Activated naive CD8-positive, alpha-beta T cell treated with anti-CD3 and anti-CD28 coated beads for 36 hours (primary cell): ENCODE data around the gene FAM241B. TPM values are rescaled to one million over a fixed set of nuclear protein-coding genes. Genes with fewer than 3 reads are reported as not detected.
A peak's percentile ranks its signal among the peaks of the same experiment; 100 is the strongest.

Source experiments
- DNase-seq: peaks from one replicate; pipeline ENCODE4 v3.0.0; 2021
- H3K27ac Mint-ChIP-seq: one replicate; pipeline ENCODE4 v1.8.0; 2022; ENCODE audit warnings: mild to moderate bottlenecking, moderate library complexity, mixed read lengths
- H3K27me3 Mint-ChIP-seq: one replicate; pipeline ENCODE4 v1.8.0; 2022; ENCODE audit warnings: mild to moderate bottlenecking, mixed read lengths
- H3K36me3 Mint-ChIP-seq: one replicate; pipeline ENCODE4 v1.8.0; 2021; ENCODE audit warnings: mild to moderate bottlenecking, mixed read lengths
- H3K4me1 Mint-ChIP-seq: one replicate; pipeline ENCODE4 v1.8.0; 2021; ENCODE audit warnings: mixed read lengths
- H3K4me3 Mint-ChIP-seq: one replicate; pipeline ENCODE4 v1.8.0; 2022; ENCODE audit warnings: mild to moderate bottlenecking, moderate library complexity, mixed read lengths
- H3K9me3 Mint-ChIP-seq: one replicate; pipeline ENCODE4 v1.8.0; 2022; ENCODE audit warnings: mixed read lengths
- total RNA-seq, 2 experiments: library from RNA; stranded (reverse); gene quantifications; one replicate each; pipeline ENCODE4 v1.2.3, GENCODE V29; 2021

FAM241B gene, protein sequence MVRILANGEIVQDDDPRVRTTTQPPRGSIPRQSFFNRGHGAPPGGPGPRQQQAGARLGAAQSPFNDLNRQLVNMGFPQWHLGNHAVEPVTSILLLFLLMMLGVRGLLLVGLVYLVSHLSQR
- 1 to 10 TPM; 9.9 TPM for total RNA-seq

DNA sequence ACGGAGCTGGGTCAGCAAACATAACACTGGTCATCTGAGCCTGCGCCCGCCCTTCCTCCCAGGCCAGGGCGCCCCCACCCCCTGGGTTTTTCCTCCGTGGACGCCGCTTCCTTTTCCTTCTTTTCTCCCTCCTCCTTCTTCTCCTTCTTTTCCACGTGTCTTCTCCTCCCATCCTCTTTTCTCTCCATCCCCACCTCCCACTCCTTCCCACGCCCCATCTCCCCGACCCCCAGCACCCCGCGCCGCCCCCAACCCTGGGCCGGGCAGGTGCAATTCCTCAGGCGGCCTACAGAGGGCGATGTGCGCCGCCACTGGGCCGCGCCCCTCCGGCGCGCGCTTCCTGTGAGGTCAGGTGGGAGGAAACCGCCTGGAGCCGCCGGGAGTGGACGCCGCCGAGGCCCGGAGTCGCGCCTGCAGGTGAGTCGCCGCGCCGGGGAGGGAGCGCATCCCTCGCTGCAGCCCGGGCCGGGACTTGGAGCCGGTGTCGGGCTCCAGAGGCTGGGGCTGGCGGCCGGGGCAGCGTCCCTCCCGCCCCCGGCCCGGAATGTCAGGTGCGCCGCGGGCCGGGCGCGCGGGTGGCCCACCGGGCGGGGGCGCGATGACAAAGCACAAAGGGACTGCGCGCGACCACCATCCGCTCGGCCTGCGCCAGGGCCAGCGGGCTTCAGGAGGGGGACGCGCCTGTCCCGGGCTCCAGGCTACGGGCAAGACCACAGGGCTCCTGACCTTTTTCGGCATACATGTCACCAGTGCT is at the start of gene FAM241B:
FAM241B (plus strand) TSS at position 351 of the 754 bp plus-strand sequence. CDS start 1,497 bp downstream, outside the sequence.
- peak; percentile 81 for DNase-seq
- H3K27me3 Mint-ChIP-seq, result no peaks in the 10 kb centered on the region
- H3K9me3 Mint-ChIP-seq, result peaks cover 5% of the 10 kb centered on the region
- H3K27ac Mint-ChIP-seq, result no peak within 1 kb of the TSS
- H3K4me1 Mint-ChIP-seq, result peaks cover 7% of the 10 kb centered on the region
- H3K36me3 Mint-ChIP-seq, result peaks cover 2% of the 10 kb centered on the region
- peak within 1 kb of the TSS; percentile 75 for H3K4me3 Mint-ChIP-seq

DNA sequence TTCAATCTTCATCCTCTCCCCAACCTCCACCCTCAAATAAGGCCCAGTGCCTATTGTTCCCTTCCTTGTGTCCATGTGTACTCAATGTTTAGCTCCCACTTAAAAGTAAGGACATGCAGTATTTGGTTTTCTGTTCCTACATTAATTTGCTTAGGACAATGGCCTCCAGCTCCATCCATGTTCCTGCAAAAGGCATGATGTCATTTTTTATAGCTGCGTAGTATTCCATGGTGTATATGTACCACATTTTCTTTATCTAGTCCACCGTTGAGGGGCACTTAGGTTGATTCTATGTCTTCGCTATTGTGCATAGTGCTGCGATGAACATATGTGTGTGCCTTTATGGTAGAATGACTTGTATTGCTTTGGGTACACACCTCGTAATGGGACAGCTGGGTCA is 49.6 kb upstream of the FAM241B start:
- no peaks in the 10 kb centered on the region for H3K4me1 Mint-ChIP-seq
- peaks cover 51% of the 10 kb centered on the region for H3K27me3 Mint-ChIP-seq
- no peak for DNase-seq
- no peak overlapping the region for H3K4me3 Mint-ChIP-seq
- no peak overlapping the region for H3K27ac Mint-ChIP-seq
- no peaks in the 10 kb centered on the region for H3K9me3 Mint-ChIP-seq
- H3K36me3 Mint-ChIP-seq, result no peaks in the 10 kb centered on the region

DNA sequence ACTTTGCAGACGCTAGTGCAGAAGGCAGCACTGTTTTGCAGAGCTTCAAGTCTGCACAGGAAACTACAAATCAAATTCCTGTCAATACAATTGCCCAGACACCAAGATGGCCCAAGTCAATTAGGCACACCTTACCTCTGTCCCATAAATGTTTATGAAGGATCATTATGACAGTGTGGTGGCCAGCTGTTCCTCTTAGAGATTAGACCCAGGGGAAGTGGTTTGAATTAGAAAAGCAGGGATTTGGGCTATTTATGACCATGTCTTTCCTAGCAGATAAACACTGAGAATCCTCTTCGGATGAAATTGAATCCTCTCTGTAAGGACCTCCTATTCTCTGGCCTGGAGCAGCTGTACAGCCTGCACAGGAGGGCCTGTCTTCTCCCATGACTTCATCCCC is 46.9 kb upstream of the FAM241B start:
- Mint-ChIP-seq H3K9me3 (no peaks in the 10 kb centered on the region), H3K4me1 (peaks cover 2% of the 10 kb centered on the region), H3K27ac (no peak overlapping the region), H3K27me3 (peaks cover 25% of the 10 kb centered on the region), H3K4me3 (no peak overlapping the region), H3K36me3 (no peaks in the 10 kb centered on the region)
- DNase-seq, result no peak

DNA sequence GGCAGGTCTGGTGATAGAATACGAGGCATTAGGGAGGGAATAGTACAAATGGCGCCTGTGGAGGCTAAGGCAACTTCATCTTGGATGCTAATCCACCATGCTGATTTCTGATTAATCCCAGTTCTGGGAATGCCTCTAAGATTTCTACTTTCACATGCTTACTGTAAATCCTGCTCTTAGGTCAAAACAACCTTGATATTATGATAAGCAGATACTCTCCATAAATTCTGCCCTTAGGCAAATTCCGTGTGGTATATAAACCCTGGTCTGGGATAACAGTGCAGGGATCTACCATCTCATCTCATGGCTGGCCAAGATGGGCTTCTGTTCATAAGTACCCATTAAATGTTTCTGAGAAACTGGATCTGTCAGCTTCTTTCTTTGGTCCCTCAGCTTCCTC is 45.4 kb upstream of the FAM241B start:
- Mint-ChIP-seq H3K36me3 (no peaks in the 10 kb centered on the region), H3K4me1 (peaks cover 11% of the 10 kb centered on the region), H3K9me3 (no peaks in the 10 kb centered on the region), H3K27ac (no peak overlapping the region), H3K4me3 (no peak overlapping the region), H3K27me3 (peaks cover 10% of the 10 kb centered on the region)
- no peak for DNase-seq

DNA sequence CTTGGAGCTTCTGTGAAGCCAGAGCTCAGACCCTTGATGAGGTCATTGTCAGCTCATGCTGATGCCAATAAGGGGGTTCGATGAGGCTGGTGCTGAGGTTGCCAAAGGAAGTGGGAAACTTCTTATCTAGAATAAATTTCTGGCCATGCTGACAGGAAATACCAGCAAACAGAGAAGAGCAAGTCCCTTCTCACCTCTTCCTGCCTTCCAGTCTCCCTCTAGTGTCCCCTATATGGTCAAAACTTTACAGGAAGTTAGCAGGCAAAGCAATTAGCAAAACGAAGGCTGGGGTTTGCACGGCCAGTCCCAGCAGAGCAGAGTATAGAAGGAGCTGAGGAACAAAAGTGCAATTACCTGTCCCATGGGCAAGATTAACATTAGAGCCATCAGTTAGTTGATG is 41.7 kb upstream of the FAM241B start:
- H3K36me3 Mint-ChIP-seq, result no peaks in the 10 kb centered on the region
- H3K9me3 Mint-ChIP-seq, result no peaks in the 10 kb centered on the region
- DNase-seq, result no peak
- H3K4me3 Mint-ChIP-seq, result no peak overlapping the region
- H3K4me1 Mint-ChIP-seq, result peaks cover 11% of the 10 kb centered on the region
- no peaks in the 10 kb centered on the region for H3K27me3 Mint-ChIP-seq
- no peak overlapping the region for H3K27ac Mint-ChIP-seq

DNA sequence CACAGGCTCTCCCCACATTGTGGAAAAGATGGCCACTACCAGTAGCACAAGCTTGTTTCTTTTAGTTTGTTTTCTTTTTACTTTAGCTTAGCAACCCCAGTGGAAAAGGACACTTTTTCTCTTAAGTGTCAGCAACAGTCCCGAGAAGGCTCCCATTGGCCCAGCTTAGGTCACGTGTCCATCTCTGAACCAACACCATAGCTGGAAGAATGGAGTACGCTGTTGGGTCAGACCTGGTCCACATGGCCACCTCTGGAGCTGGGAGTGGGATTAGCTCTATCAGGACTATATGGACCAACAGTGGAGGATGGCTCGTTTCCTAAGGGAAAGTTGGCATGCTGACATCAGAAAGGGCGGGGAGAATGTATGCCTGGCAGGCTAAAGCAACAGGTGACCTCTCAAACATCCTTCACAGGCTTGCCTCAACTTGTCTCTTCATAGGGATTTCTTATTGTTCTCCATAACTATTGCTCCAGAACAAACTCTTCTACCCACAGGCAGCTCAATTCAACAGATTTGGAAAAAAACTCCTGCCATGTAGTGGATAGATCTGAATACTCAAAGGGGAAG is 29.2 kb upstream of the FAM241B start:
- Mint-ChIP-seq H3K4me3 (no peak overlapping the region), H3K27me3 (peaks cover 32% of the 10 kb centered on the region), H3K9me3 (no peaks in the 10 kb centered on the region), H3K27ac (no peak overlapping the region), H3K4me1 (no peaks in the 10 kb centered on the region), H3K36me3 (no peaks in the 10 kb centered on the region)
- DNase-seq, result no peak

DNA sequence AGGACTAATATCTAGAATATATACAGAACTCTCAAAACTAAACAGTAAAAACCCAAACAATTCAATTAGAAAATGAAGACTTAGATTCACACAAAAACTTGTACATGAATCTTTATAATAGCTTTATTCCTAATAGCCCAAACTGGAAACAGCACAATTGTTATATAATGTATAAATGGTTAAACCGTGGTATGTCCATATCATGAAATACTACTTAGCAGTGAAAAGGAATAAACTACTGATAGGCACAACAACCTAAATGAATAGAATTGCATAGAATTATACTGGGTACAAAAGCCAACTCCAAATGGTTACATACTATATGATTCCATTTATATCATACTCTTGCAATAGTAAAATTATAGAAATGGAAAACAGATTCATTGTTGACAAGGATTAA is 21.0 kb upstream of the FAM241B start:
- DNase-seq, result no peak
- no peaks in the 10 kb centered on the region for H3K27me3 Mint-ChIP-seq
- no peaks in the 10 kb centered on the region for H3K4me1 Mint-ChIP-seq
- no peak overlapping the region for H3K27ac Mint-ChIP-seq
- H3K4me3 Mint-ChIP-seq, result no peak overlapping the region
- H3K36me3 Mint-ChIP-seq, result peaks cover 2% of the 10 kb centered on the region
- H3K9me3 Mint-ChIP-seq, result peaks cover 13% of the 10 kb centered on the region

DNA sequence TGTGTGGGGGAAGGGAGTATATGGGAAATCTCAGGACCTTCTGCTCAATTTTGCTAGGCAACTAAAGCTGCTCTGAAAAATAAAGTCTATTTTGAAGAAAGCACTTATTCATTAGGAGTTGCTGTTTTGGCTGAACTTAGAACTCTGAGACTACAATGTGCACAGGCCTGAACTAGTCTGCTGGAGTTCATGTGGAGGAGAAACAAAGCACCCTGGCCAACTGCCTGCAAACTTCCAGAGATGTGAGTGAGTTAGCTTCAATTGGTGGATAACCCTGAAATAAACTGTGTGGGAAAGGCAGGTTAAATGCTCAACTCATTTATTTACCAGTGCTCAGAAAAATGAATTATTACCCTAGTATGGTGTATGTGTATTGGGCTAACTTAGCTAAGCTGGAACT is 17.3 kb upstream of the FAM241B start:
- H3K9me3 Mint-ChIP-seq, result peaks cover 13% of the 10 kb centered on the region
- no peak overlapping the region for H3K27ac Mint-ChIP-seq
- no peak for DNase-seq
- peaks cover 2% of the 10 kb centered on the region for H3K36me3 Mint-ChIP-seq
- H3K27me3 Mint-ChIP-seq, result no peaks in the 10 kb centered on the region
- H3K4me1 Mint-ChIP-seq, result no peaks in the 10 kb centered on the region
- H3K4me3 Mint-ChIP-seq, result no peak overlapping the region

DNA sequence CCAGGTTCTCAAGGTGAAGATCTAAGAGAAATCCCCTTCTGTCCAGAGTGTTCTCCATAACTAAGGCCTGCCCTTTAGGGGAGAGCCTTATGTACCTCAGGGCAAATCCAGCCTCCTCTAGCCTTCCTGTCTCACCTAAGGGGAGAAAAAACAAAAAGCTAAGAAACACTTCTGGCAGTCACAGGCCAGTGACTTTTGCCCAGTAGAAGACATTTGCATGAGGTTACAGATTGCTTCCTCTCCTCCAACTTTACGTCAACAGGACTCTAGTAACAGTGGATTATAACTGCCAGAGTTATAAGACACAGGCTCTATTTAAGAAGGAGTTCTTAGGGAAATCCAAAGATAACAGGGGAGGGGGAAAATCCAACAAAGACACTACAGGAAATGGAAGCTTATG is 15.9 kb upstream of the FAM241B start:
- Mint-ChIP-seq H3K4me3 (no peak overlapping the region), H3K27me3 (no peaks in the 10 kb centered on the region), H3K36me3 (no peaks in the 10 kb centered on the region), H3K9me3 (peaks cover 8% of the 10 kb centered on the region), H3K4me1 (no peaks in the 10 kb centered on the region), H3K27ac (no peak overlapping the region)
- DNase-seq, result no peak

DNA sequence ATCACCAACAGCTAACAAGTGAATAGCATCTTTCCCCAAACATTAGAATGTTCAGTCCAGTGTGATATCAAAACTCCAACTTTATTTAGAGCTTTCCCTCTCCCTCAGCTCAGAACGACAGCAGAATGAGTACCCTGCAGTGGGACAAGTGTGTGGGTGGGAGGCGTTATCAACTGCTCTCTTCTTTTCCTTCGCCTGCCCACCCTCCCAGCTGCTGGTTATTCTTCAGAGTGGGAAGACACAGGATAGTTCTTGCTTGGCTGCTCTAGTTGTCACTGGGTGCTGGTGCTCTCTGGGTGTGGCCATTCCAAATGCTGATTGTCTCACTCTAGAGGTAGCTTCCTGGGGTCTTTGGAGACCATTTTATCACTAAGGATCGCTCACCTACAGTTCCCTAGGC is 13.7 kb upstream of the FAM241B start:
- Mint-ChIP-seq H3K36me3 (no peaks in the 10 kb centered on the region), H3K27ac (no peak overlapping the region), H3K4me3 (no peak overlapping the region), H3K27me3 (no peaks in the 10 kb centered on the region), H3K9me3 (no peaks in the 10 kb centered on the region), H3K4me1 (peaks cover 9% of the 10 kb centered on the region)
- DNase-seq, result no peak

DNA sequence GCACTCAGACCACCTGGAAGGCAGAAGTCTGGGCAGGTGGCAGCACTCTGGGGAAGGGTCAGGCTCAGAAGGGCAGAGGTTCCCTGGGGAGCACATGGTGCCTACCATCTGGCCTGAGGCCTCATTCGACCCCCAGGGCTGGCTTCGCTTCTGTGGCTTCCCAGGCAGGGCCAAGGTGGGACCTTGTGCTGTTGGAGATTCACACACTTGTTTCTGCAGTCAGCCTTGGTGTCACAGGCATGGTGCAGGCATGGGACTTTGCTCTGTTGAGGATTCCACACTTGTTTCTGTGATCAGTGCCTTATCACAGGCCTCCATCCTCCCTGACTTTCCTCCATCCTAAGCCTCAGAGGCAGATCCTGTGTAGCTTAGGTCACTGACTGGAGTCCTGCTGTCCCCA is 11.3 kb upstream of the FAM241B start:
- no peaks in the 10 kb centered on the region for H3K27me3 Mint-ChIP-seq
- H3K27ac Mint-ChIP-seq, result no peak overlapping the region
- DNase-seq, result no peak
- peaks cover 11% of the 10 kb centered on the region for H3K4me1 Mint-ChIP-seq
- peaks cover 5% of the 10 kb centered on the region for H3K9me3 Mint-ChIP-seq
- no peak overlapping the region for H3K4me3 Mint-ChIP-seq
- H3K36me3 Mint-ChIP-seq, result peaks cover 3% of the 10 kb centered on the region

DNA sequence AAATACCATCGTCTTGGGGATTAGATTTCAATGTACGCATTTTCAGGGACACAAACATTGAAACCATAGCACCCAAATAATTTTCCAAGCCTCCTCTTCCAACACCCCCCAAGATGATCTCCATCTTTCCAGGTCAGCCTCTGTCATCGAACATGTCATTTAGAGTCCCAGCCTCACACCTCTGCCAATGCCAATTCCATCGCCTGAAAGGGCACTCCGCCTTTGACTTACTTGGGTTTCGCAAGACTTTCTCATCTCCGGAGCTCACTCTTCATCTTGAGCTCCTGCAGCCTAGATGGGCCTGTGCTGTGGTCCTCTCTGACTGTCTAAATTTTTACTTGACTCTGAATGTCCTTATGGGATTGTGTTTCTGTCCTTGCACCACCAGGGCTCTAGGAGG is 10.4 kb upstream of the FAM241B start:
- H3K27me3 Mint-ChIP-seq, result no peaks in the 10 kb centered on the region
- H3K9me3 Mint-ChIP-seq, result peaks cover 13% of the 10 kb centered on the region
- H3K36me3 Mint-ChIP-seq, result peaks cover 9% of the 10 kb centered on the region
- DNase-seq, result no peak
- H3K4me1 Mint-ChIP-seq, result peaks cover 16% of the 10 kb centered on the region
- no peak overlapping the region for H3K4me3 Mint-ChIP-seq
- H3K27ac Mint-ChIP-seq, result no peak overlapping the region

DNA sequence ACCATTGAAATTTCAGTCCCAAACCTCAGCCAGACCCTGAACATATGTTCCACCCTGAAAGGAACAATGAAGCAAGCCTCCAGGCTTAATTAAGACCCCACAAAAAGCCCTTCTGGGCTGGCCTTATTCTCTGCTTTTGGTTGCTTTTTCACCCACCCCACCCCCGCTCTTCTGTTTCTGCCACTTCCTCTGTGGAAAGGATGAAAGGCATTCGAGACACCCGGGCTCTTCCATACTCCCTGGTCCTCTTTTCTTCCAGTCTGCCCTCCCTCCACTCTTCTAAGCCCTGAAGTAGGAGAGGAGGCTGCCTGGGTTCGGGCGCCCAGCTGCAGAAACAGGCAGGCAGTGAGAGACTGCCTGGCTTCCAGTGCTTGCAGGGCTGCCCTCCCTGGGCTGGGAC is 9.4 kb upstream of the FAM241B start:
- DNase-seq, result no peak
- H3K9me3 Mint-ChIP-seq, result peaks cover 18% of the 10 kb centered on the region
- no peak overlapping the region for H3K4me3 Mint-ChIP-seq
- H3K36me3 Mint-ChIP-seq, result peaks cover 9% of the 10 kb centered on the region
- H3K27ac Mint-ChIP-seq, result no peak overlapping the region
- no peaks in the 10 kb centered on the region for H3K27me3 Mint-ChIP-seq
- peaks cover 16% of the 10 kb centered on the region for H3K4me1 Mint-ChIP-seq

DNA sequence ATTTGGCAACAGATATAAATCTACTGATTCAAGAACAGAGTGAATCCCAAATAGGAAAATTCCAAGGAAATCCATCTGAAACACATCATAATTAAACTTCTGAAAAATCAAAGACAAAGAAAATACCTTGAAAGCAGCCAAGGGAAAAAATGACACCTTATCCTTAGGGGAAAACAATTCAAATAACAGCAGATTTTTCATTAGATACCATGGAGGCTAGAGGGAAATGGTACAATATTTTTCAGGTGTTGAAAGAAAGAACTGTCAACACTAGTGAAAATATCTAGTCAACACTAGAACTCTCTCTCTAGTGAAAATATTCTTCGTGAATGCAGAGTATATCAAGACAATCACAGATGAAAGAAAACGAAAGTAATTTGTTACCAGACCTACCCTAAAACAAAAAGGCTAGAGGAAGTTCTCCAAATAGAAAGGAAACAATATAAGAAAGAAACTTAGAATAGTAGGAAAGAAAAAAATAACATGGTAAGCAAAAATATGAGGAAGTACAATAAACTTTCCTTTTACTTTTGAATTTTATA is 5.7 kb upstream of the FAM241B start:
- H3K4me1 Mint-ChIP-seq, result peaks cover 16% of the 10 kb centered on the region
- H3K4me3 Mint-ChIP-seq, result no peak overlapping the region
- H3K9me3 Mint-ChIP-seq, result peaks cover 20% of the 10 kb centered on the region
- H3K27me3 Mint-ChIP-seq, result no peaks in the 10 kb centered on the region
- no peak overlapping the region for H3K27ac Mint-ChIP-seq
- peaks cover 9% of the 10 kb centered on the region for H3K36me3 Mint-ChIP-seq
- no peak for DNase-seq

DNA sequence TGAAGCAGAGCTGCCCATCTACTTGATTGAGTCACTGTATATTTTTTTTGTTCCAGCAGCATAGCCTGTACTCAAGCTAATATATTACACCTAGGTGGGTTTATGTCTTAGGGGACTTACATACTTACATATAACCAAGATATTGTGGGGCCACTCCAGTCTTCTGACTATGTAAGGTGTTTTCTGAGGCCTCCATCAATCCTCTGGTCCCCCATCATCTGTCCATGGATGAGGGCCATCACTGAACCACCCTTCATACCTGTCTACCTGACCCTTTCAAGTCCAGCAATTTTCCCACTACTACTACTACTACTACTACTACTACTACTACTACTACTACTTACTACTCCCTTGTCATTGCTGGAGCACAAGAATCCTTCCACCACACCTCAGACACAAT is 3.2 kb upstream of the FAM241B start:
- Mint-ChIP-seq H3K36me3 (peaks cover 11% of the 10 kb centered on the region), H3K27ac (no peak overlapping the region), H3K4me3 (no peak overlapping the region), H3K27me3 (no peaks in the 10 kb centered on the region), H3K4me1 (peaks cover 14% of the 10 kb centered on the region), H3K9me3 (peaks cover 20% of the 10 kb centered on the region)
- DNase-seq, result no peak

DNA sequence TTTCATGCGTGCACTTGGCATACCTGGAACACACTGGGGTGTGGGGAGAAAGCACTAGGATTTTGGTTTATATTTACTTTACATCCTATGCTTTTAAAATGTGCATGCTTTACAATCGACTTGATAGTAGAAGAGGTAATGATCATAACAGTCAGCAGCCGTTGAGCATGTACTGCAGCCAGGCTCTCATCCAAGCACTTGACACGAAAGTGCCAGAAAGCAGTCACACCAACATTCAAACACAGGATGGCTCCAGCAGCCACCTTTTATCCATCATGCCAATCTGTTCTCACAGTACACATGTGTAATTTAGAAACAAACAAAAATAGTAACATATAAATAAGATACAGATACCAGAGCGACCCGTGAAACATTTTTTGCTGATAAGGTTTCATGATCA is 1.2 kb upstream of the FAM241B start:
- Mint-ChIP-seq H3K36me3 (peaks cover 7% of the 10 kb centered on the region), H3K4me1 (peaks cover 12% of the 10 kb centered on the region), H3K9me3 (peaks cover 14% of the 10 kb centered on the region), H3K4me3 (no peak overlapping the region), H3K27ac (no peak overlapping the region), H3K27me3 (no peaks in the 10 kb centered on the region)
- no peak for DNase-seq
